ENCODE data around the gene PABPC3.

The PABPC3 gene

GRCh38 chr13:25095851-25096453 lies at the start of gene PABPC3:
TSS of gene PABPC3 (plus strand) at chr13:25096136. CDS start at chr13:25096199, 63 bp downstream.
- no peak for DNase-seq

- no peak for DNase-seq
Measured at GRCh38 chr13:25046274-25046984, 49.5 kb upstream of the PABPC3 start.

GRCh38 chr13:25046985-25047511 lies 48.9 kb upstream of the PABPC3 start:
- DNase-seq = no peak

GRCh38 chr13:25051065-25051464 lies 44.9 kb upstream of the PABPC3 start:
- no peak for DNase-seq

- no peak for DNase-seq
Measured at GRCh38 chr13:25059166-25059565, 36.8 kb upstream of the PABPC3 start.

GRCh38 chr13:25059958-25060357 lies 36.0 kb upstream of the PABPC3 start:
- no peak for DNase-seq

- no peak for DNase-seq
Measured at GRCh38 chr13:25062479-25062878, 33.5 kb upstream of the PABPC3 start.

GRCh38 chr13:25064396-25064795 lies 31.5 kb upstream of the PABPC3 start:
- DNase-seq = no peak

- DNase-seq = no peak
Measured at GRCh38 chr13:25065974-25066770, 29.8 kb upstream of the PABPC3 start.

- peak; percentile 31 for DNase-seq
Measured at GRCh38 chr13:25067064-25067463, 28.9 kb upstream of the PABPC3 start.

GRCh38 chr13:25068810-25069209 lies 27.1 kb upstream of the PABPC3 start:
- no peak for DNase-seq

- DNase-seq = no peak
Measured at GRCh38 chr13:25069236-25069635, 26.7 kb upstream of the PABPC3 start.

- no peak for DNase-seq
Measured at GRCh38 chr13:25069911-25070310, 26.0 kb upstream of the PABPC3 start.

- DNase-seq = no peak
Measured at GRCh38 chr13:25080773-25081172, 15.2 kb upstream of the PABPC3 start.

GRCh38 chr13:25084096-25084495 lies 11.8 kb upstream of the PABPC3 start:
- DNase-seq = no peak

GRCh38 chr13:25085125-25085742 lies 10.7 kb upstream of the PABPC3 start:
- DNase-seq = peak; percentile 8

- no peak for DNase-seq
Measured at GRCh38 chr13:25088562-25089221, 7.2 kb upstream of the PABPC3 start.

GRCh38 chr13:25097426-25097825 lies 1.5 kb downstream of the PABPC3 start:
- DNase-seq = no peak

- no peak for DNase-seq
Measured at GRCh38 chr13:25103711-25104110, 7.8 kb downstream of the PABPC3 start.

- no peak for DNase-seq
Measured at GRCh38 chr13:25109341-25109740, 13.4 kb downstream of the PABPC3 start.

GRCh38 chr13:25110956-25111584 lies 15.1 kb downstream of the PABPC3 start:
- no peak for DNase-seq

GRCh38 chr13:25111585-25111956 lies 15.6 kb downstream of the PABPC3 start:
- DNase-seq = no peak

All from NCI-H774 (cell line).